ENCODE results near the gene GRIPAP1.
A peak's percentile ranks its signal among the peaks of the same experiment; 100 is the strongest.

GRIPAP1 gene

DNA sequence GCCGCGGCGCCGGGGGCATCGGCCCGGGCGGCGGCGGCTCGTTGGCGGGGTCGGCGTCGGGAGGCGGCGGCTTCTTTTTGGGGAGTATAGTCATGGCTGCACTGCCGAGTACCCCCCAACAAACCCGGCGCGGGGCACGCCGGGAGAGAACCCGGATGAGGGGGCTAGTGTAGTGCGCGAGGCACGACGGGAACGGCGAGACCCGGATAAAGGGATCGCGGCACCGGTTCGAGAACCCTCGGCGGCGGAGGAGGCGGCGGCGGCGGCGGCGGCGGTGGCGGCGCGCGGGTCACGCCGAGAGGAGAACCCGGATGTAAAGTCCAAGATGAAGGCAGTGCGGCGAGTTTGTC, 44.6 kb downstream of the GRIPAP1 start, which contains the start of gene OTUD5:
Gene OTUD5 (minus strand): TSS at position 131 of the 350 bp plus-strand sequence. CDS start 37 bp downstream, at position 94.
- H3K9me3 Mint-ChIP-seq = no peaks in the 10 kb centered on the region
- H3K36me3 Mint-ChIP-seq (ENCODE audit: low read depth) = peaks cover 5% of the 10 kb centered on the region
- peak within 1 kb of the TSS; percentile 98 to 100 (median 100) for H3K27ac Mint-ChIP-seq
- peak within 1 kb of the TSS; percentile 98 to 100 (median 99) for H3K4me3 Mint-ChIP-seq
- peaks cover 49% of the 10 kb centered on the region for H3K4me1 Mint-ChIP-seq
- no peak for TF ChIP-seq CTCF (IDR thresholded peaks at IDR 0.05; ENCODE audit: unreplicated experiment in 3 of 3)
- H3K27me3 Mint-ChIP-seq (ENCODE audit: low read depth) = no peaks in the 10 kb centered on the region

- H3K4me1 Mint-ChIP-seq = peaks cover 52% of the 10 kb centered on the region
- H3K27ac Mint-ChIP-seq = peak overlapping the region; percentile 23 to 65 (median 64)
- no peaks in the 10 kb centered on the region for H3K27me3 Mint-ChIP-seq (ENCODE audit: low read depth)
- H3K4me3 Mint-ChIP-seq = peak overlapping the region; percentile 75 to 88 (median 85)
- H3K9me3 Mint-ChIP-seq = no peaks in the 10 kb centered on the region
- H3K36me3 Mint-ChIP-seq (ENCODE audit: low read depth) = peaks cover 10% of the 10 kb centered on the region
- TF ChIP-seq CTCF (IDR thresholded peaks at IDR 0.05; ENCODE audit: unreplicated experiment in 3 of 3) = no peak
These were observed 45.2 kb downstream of the GRIPAP1 start for GRCh38 chrX:48956728-48957414.

- H3K27me3 Mint-ChIP-seq (ENCODE audit: low read depth) = no peaks in the 10 kb centered on the region
- no peak overlapping the region for H3K27ac Mint-ChIP-seq
- peaks cover 7% of the 10 kb centered on the region for H3K9me3 Mint-ChIP-seq
- H3K4me3 Mint-ChIP-seq = no peak overlapping the region
- H3K4me1 Mint-ChIP-seq = peaks cover 16% of the 10 kb centered on the region
- peaks cover 9% of the 10 kb centered on the region for H3K36me3 Mint-ChIP-seq (ENCODE audit: low read depth)
- TF ChIP-seq CTCF (IDR thresholded peaks at IDR 0.05; ENCODE audit: unreplicated experiment in 3 of 3) = no peak
These were observed 53.5 kb downstream of the GRIPAP1 start for GRCh38 chrX:48948589-48948988.

GRCh38 chrX:48945517-48946348, 56.3 kb downstream of the GRIPAP1 start:
- peaks cover 9% of the 10 kb centered on the region for H3K9me3 Mint-ChIP-seq
- H3K4me1 Mint-ChIP-seq = no peaks in the 10 kb centered on the region
- H3K27me3 Mint-ChIP-seq (ENCODE audit: low read depth) = no peaks in the 10 kb centered on the region
- H3K4me3 Mint-ChIP-seq = no peak overlapping the region
- peaks cover 23% of the 10 kb centered on the region for H3K36me3 Mint-ChIP-seq (ENCODE audit: low read depth)
- TF ChIP-seq CTCF (IDR thresholded peaks at IDR 0.05; ENCODE audit: unreplicated experiment in 3 of 3) = peak; percentile 58 to 70 (median 67)
- no peak overlapping the region for H3K27ac Mint-ChIP-seq

GRCh38 chrX:48942895-48943294, 59.2 kb downstream of the GRIPAP1 start:
- Mint-ChIP-seq H3K27ac (no peak overlapping the region), H3K4me3 (no peak overlapping the region), H3K9me3 (peaks cover 9% of the 10 kb centered on the region), H3K36me3 (ENCODE audit: low read depth) (peaks cover 19% of the 10 kb centered on the region), H3K27me3 (ENCODE audit: low read depth) (no peaks in the 10 kb centered on the region), H3K4me1 (peaks cover 7% of the 10 kb centered on the region)
- TF ChIP-seq CTCF (IDR thresholded peaks at IDR 0.05; ENCODE audit: unreplicated experiment in 3 of 3) = no peak

All from nephron (organoid).